ENCODE results near the gene RBBP8.

DNA sequence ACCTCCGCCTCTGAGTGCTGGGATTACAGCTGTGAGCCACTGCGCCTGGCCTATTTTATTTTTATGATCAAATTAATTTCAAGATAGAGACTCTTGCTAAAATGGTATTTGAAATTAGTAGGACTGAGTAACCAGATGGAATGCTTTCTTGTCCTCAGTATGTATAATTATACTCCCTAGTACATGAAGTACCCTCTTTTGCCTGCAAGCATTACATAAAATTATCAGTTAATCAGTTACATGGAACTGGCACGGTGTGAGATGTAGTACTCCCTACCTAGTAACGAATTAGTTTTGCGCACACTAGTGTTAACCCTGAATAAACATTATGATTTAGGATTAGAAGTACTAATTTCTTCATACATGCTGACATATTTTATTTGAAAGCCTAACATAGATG, 41.6 kb downstream of the RBBP8 start:
- TF ChIP-seq EZH2phosphoT487 (IDR thresholded peaks at IDR 0.05): no peak
- TF ChIP-seq, protein P1, sequence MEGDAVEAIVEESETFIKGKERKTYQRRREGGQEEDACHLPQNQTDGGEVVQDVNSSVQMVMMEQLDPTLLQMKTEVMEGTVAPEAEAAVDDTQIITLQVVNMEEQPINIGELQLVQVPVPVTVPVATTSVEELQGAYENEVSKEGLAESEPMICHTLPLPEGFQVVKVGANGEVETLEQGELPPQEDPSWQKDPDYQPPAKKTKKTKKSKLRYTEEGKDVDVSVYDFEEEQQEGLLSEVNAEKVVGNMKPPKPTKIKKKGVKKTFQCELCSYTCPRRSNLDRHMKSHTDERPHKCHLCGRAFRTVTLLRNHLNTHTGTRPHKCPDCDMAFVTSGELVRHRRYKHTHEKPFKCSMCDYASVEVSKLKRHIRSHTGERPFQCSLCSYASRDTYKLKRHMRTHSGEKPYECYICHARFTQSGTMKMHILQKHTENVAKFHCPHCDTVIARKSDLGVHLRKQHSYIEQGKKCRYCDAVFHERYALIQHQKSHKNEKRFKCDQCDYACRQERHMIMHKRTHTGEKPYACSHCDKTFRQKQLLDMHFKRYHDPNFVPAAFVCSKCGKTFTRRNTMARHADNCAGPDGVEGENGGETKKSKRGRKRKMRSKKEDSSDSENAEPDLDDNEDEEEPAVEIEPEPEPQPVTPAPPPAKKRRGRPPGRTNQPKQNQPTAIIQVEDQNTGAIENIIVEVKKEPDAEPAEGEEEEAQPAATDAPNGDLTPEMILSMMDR (IDR thresholded peaks at IDR 0.05): no peak
